Activated naive CD8-positive, alpha-beta T cell treated with anti-CD3 and anti-CD28 coated beads, Interleukin-2, amount 50 U/mL, for 16 hours (primary cell): ENCODE measurements around the gene DNASE1L1.
A peak's percentile ranks its signal among the peaks of the same experiment; 100 is the strongest.

Experiments
- DNase-seq: peaks from one replicate; pipeline ENCODE4 v3.0.0-alpha.2; 2020; ENCODE audit warnings: low read depth, low spot score

DNASE1L1 gene

DNA sequence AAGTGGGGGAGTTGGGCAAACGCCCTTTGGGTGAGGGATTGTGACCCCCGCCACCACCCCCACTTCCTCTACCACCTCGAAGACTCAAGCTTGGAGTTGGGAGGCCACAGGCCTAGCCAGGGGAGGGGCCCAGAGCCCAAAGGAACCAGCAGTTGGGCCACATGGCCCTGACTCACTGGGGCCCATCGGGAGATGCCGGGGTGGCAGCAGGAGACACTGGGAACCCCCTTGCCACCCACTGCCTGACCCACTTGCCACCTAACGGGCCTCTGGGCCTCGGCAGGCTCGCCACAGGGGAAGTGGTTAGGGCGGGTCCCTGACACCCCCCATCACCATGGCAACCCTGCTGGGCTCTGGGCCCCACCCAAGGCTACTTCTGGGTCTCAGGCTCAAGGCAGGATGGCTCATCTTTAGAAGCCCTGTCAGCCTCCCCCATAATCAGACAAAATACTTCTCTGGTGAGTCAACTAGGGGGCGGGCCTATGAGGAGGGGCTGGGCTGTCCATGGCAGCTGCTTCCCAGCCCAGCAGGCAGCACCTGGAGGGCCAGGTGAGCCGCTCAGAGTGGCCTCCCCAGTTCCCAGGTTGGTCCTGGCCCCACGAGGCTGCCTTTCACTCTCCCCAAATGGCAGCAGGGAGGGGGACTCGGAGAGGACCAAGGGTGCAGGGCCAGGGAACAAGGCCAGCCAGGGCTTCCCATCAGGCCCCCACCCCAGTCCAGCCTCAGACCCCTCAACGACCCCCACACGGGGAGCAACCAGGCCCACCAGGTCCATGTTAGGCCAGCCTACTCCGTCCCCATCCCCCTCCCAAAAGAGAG is 40.2 kb downstream of the DNASE1L1 start:
- peak; percentile 75 for DNase-seq

DNA sequence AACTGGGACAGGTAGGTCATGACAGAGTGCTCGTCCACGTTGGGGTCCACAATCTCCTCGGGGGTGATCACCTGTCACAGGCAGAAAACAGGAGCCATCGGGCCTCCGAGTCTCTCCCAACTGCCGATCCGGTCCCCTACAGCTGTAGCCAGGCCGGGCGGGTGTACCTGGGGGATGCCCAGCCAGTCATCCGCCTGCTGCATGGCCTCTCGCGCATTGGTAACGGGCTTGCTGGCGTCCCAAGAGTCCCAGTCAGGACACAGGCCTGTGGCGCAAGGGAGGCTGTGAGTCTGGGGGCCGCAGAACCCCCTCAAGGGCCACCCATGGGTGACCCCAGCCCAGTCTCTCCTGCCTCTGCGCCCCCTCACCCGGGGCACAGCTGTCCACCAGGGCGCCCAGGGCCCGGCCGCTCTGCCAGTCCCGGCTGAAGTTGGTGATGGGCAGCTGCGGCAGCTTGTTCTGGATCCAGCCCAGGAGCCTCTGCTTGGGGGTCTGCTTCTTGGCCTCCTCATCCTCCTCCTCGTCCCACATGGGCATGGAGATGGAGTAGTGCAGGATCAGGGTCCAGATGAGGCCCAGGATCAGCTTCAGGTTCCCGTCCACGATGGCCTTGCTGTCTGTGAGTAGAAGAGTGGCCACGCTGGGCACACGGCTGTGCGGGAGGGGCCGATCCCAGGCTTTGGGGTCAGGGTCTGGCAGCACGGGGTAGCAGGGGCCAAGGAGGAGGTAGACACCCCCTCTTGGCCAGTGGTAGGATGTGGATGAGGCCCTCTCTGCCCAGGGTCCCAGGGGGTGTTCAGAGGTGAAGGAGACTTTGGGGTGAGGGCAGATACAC is 41.4 kb downstream of the DNASE1L1 start:
- DNase-seq, result no peak

DNA sequence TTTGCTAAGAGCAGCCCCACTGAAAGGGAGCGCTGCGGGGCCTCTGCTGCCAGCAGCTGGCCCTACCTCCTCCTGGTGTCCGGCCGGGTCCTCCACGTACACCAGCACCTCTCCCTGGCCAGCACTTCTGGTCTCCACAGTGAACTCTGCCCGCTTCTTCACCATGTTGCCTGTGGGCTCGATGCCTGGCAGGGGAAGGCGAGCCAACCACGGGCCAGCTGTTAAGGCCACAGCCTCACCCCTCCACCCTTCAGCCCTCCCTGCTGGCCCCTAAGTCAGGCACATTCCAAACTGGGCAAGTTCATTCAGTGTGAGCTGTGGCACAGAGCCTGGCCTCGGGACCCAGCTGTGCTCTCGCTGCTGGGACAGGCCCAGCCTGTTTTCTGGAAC is 42.4 kb downstream of the DNASE1L1 start:
- no peak for DNase-seq

DNA sequence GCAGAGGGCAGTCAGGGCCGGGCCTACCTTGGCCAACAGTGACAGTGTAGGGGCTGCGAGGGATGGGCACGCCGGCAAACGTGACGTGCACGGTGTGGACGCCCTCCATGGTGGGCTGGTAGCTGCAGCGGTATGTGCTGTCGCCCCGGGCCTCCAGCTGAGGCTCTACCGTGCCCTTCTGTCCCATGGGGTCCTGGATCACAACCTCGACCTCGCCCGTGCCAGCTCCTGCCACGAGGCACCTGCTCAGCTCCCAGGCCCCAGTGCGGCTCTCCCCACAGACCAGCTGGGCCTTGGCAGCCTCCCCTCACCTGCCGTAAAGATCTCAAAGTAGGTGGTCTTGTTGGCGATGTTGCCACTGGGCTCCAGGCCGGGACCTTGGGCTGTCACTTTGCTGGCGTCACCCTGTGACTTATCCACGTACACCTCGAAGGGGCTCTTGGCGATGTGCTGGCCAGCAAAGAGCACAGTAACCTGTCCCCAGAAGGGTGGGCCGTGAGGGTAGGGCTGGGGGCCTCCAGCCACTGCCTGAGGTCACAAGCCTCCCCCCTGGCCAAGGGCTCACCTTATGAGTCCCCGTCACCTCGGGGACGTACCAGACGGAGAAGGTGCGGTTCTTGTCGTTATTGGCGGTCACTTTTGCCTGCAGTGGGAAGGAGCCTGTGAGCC is 42.9 kb downstream of the DNASE1L1 start:
- no peak for DNase-seq

DNA sequence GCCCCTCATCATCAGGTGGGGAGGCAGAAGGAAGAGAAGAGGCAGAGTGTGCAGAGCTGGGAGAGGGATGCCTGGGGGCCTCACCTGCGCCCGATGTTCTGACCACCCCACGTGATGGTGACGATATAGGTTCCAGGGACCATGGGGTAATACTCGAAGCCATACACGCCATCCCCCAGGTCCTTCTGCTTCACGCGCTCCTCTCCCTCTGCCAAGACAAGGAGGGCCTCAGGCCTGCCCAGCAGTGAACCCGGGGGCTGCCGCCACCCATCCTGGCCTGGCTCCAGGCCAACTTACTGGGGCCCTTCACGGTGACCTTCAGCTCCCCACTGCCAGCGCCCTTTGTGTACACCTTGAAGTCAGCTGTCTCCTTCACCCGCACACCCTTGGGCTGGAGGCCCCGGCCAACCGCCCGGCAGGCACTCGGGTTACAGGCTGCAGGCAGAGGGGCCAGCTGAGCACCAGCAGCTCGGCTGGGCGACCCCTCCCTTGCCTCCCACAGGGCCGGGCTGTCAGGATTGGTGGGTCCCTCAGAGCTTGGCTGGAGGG is 43.9 kb downstream of the DNASE1L1 start:
- DNase-seq, result no peak

DNA sequence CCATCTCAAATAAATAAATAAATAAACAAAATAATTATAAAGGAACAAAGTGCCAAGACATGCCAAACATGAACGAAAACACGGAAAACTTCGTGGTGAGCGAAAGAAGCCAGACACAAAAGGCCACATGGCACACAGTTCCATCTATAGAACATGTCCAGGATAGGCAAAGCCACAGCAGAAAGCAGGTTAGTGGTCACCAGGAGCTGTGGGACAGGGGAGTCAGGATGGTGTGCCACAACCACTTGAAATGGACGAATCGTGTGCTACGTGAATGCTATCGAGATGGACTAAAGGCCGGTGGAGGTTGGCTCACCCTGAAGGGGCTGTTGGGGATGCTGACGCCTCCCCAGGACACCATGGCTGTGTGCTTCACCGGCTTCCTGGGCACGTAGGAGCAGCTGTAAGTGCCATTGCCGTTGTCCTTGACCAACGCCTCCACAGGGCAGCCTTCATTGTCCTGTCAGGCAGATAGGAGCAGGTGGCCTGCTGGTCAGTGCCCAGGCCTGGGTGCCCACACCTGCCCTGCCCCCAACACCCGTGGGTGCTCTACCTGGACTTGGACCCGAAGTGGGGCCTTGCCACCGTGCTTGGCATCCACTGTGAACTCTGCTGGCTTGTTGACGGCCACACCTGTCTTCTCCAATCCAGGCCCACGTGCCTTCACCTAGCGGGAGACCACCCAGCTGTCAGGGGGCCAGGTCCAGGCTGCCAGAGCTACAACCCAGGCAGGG is 45.2 kb downstream of the DNASE1L1 start:
- no peak for DNase-seq

DNA sequence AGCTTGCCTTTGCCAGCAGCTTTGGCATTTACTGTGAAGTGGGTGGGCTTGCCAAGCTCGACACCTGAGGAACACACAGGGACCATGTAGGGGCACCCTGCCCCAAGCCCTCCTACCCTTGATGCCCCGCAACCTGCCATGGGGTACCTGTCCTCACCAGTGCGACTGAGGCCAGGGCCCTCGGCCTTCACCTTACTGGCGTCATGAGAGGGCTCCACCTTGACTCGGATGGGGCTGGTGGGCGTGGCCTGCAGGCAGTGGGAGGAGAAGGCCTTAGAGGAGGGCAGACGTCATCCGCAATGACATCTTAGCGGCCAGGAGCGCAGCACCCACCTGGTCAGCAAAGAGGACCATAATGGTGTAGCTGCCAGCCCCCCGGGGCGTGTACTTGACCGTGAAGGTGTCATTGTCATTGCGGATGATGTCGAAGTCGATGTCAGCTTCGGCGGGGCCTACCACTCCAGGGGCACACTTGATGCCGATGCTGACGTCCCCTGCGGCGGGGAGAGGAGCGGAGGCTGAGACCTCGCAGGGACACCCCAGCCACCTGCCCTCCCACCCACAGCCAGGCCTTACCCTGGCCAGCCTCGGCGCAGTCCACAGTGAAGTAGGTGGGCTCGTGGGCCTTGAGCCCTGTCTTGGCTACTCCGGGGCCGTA is 46.8 kb downstream of the DNASE1L1 start:
- DNase-seq, result no peak

DNA sequence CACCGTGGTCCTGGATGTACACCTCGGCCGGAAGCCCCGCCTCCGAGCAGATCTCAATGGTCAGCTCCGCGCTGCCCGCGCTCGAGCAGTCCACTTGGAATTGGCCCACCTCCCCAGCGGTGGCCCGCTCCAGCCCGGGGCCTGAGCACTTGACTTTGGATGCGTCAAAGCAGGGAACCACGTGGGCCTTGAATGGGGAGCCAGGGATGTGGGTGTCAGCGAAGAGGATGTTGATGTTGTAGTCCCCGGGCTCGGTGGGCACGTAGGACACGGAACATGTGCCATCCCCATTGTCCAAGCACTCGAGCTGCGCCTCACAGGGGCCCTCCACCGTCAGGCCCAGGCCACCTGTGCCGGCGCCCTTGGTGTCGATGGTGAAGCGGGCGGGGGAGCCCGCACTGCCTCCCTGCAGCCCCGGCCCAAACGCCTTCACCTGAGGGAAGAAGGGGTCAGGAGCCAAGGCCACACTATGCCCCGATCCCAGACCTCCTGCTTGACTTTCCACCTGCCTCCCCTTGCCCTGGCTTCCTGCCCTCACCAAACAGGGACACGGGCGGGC is 48.8 kb downstream of the DNASE1L1 start:
- no peak for DNase-seq

DNA sequence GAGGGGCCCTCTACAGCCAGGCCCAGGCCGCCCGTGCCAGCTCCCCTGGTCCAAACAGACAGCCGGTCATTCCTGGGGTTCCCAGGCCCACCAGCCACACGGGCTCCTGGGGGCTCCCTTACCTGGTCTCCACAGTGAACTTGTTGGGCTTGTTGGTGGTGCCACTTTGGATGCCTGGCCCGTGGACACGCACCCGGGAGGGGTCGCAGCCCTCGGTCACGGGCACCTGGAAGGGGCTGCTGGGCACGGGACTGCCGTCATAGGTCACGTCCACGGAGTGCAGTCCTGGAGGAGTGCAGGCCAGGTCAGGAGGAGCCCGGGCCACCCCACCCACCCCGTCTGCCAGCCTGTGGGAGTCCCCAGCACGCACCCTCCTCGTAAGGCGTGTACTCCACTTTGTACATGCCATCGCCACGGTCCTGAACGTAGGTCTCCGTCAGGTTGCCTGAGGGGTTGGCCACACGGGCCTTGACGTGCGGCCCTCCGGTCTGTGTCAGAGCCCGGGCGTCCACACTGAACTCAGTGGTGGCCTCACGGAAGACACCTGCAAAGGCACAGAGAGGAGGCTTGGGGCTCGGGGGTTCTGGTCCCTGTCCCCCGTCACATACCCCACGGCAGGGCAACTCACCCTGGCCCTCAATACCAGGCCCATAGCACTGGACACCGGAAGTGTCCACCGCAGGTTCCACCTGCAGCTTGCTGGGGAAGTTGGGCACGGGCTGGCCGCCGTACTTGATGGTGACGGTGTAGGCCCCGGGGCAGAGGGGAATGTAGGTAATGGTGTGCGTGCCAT is 49.5 kb downstream of the DNASE1L1 start:
- no peak for DNase-seq

DNA sequence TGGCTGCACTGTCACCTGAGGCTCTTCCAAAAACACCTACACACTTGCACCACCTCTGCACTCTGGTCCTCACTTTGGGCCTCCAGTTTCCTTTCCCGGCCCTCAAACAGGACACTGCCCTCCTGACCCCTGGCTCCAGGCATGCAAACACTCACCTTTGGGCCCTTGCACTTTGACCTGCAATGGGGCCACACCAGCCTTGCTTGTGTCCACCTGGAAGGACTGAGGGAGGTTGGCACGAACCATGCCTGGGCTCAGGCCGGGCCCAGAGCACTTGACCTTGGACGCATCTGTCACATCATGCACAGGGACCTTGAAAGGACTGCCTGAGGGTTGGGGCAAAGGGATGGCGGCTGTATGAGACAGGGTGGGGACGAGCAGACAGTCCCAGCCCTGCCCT is 50.2 kb downstream of the DNASE1L1 start:
- no peak for DNase-seq

DNA sequence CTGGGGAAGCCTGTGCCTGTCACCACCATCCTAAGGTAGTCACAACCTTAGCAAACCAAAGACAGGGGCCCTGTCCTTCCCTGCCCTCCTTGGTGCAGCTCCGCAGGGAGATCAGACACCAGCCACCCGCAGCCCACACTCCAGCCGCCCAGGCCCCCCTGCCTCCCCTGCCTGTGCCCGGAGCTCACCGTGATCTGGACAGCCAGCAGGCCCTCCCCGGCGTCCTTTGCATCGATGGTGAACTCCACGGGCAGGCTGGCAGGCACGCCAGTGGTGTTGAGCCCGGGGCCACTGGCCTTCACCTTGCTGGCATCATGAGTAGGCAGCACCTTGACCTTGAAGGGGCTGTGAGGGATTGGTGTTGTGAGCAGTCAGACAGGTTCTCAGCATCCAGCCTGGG is 51.0 kb downstream of the DNASE1L1 start:
- DNase-seq, result no peak

DNA sequence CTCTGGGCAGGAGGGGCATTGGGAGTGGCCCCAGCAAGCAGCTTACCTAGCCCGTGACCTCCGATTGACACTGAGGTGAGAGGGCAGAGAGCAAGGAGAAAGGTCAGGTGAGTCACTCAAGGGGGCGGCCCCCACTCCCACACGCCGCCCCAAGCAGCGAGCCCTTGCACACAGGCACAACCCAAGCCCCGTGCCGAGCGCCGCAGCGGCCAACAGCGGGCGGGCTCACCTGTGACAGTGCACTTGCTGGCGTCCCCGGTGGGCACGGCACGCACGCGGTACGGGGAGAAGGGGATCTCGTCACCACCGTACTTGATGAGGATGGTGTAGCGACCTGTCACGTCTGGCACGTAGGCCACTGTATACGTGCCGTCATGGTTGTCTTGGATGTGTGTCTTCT is 51.8 kb downstream of the DNASE1L1 start:
- no peak for DNase-seq

DNA sequence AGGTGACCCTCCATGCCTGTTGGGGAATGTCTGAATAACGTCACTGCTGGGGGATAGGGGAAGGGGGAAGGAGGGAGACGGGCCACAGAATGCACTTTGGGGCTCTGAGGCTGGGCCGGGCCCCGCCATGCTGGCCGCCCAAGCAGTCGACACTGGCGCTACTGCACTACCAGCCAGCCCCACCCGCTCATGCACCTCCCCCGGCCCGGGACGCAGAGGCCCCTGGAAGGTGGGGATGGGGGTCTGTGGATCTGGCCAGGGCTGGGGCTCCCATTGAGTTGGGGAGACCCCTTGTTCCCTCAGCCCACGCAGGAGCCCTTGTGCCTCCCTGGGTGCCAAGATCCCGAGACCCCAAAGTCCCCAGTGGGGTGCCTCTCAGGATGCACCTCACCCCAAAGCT is 52.5 kb downstream of the DNASE1L1 start:
- DNase-seq, result no peak

DNA sequence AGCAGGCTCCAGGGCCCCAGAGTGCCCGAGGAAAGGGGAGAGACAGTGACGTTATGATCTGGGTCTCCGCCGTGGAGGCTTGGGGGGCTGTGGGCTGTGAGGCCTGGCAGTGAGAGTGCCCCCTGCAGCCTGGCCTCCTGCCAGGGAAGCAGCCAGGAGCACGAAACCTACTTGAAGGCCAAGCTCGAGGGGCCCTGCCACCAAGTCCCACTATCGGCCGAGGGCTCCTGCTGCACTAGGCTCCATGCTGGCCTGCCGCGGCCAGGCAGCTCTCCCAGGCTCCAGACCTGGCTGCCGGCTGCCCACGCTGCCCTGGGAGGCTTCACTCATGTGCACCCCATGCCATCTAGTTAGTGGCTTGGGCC is 53.3 kb downstream of the DNASE1L1 start:
- DNase-seq, result no peak

DNA sequence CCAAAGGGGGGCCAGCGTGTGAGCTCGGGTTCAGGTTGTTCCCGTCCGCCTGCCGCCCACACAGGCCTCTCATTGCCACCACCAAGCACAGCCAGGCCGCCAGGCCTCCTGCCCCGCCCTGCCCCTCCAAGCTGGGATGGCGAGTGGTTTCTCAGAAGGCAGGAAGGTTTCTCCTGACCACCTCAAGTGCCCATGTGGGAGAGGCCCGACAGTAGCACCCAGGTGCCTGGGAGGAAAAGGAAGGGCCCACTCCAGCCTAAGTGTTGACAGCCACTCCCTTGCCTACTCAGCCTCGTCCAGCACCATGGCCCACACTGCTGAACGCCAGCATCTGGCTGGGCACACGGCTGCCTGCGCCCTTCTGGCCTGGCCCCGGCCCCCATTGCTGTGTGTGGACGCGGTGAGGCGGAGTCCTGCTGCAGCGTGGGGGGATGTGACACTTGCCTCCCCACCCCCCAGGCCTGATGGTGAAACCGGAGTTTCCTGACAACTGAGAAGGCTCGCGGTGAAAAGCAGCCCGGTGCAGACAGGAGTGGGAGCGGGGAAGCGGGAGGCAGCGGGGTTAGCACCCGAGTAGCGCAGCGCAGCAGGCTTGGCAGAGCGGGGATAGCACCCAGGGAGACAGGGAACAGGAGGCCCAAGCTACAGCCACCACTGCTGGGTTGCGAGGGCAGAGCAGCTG is 53.8 kb downstream of the DNASE1L1 start:
- DNase-seq, result no peak

DNA sequence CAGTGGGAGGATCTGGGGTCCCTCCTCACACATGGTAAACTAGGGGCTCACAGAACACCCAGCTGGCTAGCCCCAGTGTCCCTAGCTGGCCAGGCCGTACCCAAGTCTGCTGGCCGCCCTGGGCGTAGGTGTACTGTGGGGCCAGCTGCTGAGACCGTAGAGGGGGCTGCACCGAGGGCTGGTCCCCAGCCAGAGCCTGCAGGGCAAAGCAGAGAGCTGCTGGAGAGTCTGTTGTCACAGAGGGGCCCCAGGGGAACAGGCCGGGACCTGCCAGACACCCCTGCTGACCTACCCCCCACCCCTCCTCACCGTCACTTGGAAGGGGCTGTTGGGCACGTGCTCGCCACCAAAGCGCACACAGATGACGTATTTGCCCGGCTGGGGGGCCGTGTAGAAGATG is 54.5 kb downstream of the DNASE1L1 start:
- DNase-seq, result no peak

DNA sequence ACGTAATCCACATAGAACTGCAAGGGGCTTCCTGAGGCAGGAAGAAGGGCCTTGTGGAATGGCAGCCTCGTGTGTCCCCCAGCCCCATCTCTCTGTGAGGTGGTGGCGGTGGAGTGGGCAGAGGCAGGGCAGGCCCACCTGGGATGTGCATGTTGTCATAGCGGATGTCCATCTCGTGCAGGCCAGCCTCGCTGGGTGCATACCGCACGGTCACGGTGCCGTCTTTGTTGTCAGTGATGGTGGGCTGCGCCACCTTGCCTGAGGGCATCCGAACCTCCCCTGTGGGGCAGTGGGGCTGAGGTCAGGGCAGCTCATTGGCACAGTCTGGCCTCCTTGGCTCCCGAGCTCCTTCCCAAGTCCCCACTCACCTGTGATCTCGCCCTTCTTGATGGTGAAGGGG is 55.0 kb downstream of the DNASE1L1 start:
- no peak for DNase-seq

DNA sequence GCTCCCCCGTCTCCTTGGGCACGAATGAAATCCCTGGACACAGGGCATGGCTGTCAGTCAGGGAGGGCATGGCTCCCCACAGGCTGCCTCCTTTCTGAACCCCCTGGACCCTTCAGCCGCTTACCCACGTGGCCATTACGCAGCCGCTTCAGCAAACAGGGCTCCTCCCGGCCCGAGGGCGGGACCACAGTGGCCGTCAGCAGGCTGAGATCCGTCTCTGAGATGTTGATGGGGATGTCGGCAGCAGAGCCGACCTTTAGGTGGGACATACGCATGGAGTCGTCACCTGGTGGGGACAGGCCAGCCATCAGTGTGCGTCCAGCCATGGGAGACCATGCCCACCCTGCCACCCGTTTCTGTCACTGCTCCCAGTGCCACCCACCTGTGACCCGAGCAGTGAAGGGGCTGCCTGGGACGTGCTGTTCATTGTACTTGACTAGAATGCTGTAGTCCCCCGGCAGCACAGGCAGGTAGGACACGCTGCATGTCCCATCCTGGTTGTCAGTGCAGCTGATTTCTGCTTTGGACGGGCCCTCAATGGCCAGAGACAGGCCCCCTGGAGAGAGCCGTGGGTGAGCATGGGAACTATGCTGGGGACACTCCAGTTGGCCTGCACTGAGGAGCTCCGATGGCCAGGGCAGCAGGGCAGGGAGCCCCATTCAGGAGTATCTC is 55.7 kb downstream of the DNASE1L1 start:
- no peak for DNase-seq

DNA sequence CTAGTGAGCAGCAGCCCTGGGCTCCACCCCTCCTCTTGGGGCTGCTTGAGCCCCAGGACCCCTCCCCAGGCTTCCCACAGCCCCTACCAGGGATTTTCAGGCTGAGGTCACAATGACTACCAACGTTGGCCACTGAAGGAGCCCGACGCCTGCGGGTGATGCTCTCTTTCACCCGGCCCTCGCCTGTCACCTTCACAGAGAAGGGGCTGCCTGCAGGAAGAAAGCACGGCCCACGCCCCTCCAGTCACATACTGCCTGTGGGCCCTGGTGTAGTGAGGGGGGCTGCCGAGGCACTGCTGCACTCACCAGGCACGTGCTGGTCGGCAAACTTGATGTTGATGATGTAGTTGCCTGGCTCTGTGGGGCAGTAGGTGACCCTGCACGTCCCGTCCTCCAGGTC is 56.6 kb downstream of the DNASE1L1 start:
- DNase-seq, result no peak
